PFSK-1 (cell line): Measurements from ENCODE around the gene VSTM4.

ENCODE experiments used
- FOXP2 ChIP-seq: optimal IDR thresholded peaks from 2 replicates; pipeline ENCODE3; 2011; ENCODE audit warnings: borderline replicate concordance, control low read depth, inconsistent platforms; ENCODE audit not compliant: insufficient read depth; ENCODE audit errors: extremely low read length, extremely low read depth
- POLR2AphosphoS5 ChIP-seq: IDR thresholded peaks from 2 replicates; pipeline ENCODE4 v1.6.1; 2012; ENCODE audit warnings: low read depth, mild to moderate bottlenecking, control low read depth, low read length, moderate library complexity
- REST ChIP-seq, 2 experiments: IDR thresholded peaks; 2 replicates each; pipeline versions ENCODE4 v1.6.1 to v1.8.0; 2011 to 2012; ENCODE audit warnings: low read depth in 2 of 2, low read length in 2 of 2, control low read depth in 1 of 2, inconsistent platforms in 1 of 2, mild to moderate bottlenecking in 1 of 2, moderate library complexity in 1 of 2; ENCODE audit not compliant: insufficient read depth in 1 of 2
- SIN3A ChIP-seq: IDR thresholded peaks from 2 replicates; pipeline ENCODE4 v1.6.1; 2012; ENCODE audit warnings: mild to moderate bottlenecking, low read length, moderate library complexity, borderline replicate concordance; ENCODE audit not compliant: insufficient read depth
- TAF1 ChIP-seq: IDR thresholded peaks from 2 replicates; pipeline ENCODE4 v1.6.1; 2012; ENCODE audit warnings: low read length, control low read depth, borderline replicate concordance; ENCODE audit not compliant: insufficient read depth

VSTM4 gene

GRCh38 chr10:49113741-49114141, 1.6 kb downstream of the VSTM4 start:
- TF ChIP-seq FOXP2 (no peak), POLR2AphosphoS5 (no peak), SIN3A (no peak), REST (IDR thresholded peaks at IDR 0.05; ENCODE audit: insufficient read depth in 1 of 2, low read depth in 2 of 2, low read length in 2 of 2) (no peak)

GRCh38 chr10:49112851-49113250, 2.5 kb downstream of the VSTM4 start:
- no peak for TF ChIP-seq POLR2AphosphoS5
- TF ChIP-seq FOXP2: no peak
- TF ChIP-seq TAF1: no peak
- no peak for TF ChIP-seq SIN3A
- no peak for TF ChIP-seq REST (IDR thresholded peaks at IDR 0.05; ENCODE audit: insufficient read depth in 1 of 2, low read depth in 2 of 2, low read length in 2 of 2)

GRCh38 chr10:49112098-49112497, 3.2 kb downstream of the VSTM4 start:
- TF ChIP-seq REST (IDR thresholded peaks at IDR 0.05; ENCODE audit: insufficient read depth in 1 of 2, low read depth in 2 of 2, low read length in 2 of 2): no peak
- no peak for TF ChIP-seq FOXP2
- TF ChIP-seq TAF1: no peak
- no peak for TF ChIP-seq POLR2AphosphoS5
- TF ChIP-seq SIN3A: no peak

GRCh38 chr10:49111320-49111698, 4.0 kb downstream of the VSTM4 start:
- TF ChIP-seq REST (IDR thresholded peaks at IDR 0.05; ENCODE audit: insufficient read depth in 1 of 2, low read depth in 2 of 2, low read length in 2 of 2): no peak
- TF ChIP-seq POLR2AphosphoS5: no peak
- TF ChIP-seq SIN3A: no peak
- TF ChIP-seq TAF1: no peak
- TF ChIP-seq FOXP2: no peak

DNA sequence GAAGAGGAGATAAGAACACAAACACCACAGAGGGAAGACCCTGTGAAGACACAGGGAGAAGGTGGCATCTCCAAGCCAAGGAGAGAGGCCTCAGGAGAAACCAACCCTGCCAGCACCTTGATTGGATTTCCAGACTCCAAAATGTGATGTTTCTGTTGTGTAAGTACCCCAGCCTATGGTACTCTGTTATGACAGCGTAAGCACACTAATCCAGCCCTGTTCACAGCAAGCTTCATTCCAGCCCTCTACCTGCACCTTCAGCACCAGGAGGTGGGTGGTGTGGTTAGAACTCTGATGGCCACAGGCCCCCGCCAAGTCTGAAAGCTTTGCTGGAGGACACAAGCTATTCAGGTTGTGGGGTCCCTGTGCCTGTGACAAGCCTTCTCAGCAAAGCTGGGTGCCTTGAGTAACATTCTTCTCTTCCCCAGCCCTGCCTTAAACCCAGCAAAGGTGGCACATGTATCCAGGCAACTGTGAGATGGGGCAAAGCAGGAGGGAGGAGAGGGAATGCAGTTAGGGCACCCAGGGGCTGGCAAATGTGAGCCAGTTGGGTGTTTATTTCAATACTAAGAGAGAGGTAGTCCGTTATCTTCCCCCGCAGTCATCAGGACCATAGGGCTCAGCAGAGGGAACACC, 4.5 kb downstream of the VSTM4 start:
- TF ChIP-seq POLR2AphosphoS5 (no peak), TAF1 (no peak), FOXP2 (no peak), REST (IDR thresholded peaks at IDR 0.05; ENCODE audit: insufficient read depth in 1 of 2, low read depth in 2 of 2, low read length in 2 of 2) (no peak), SIN3A (no peak)
